GM23338 (cell line): Measurements from ENCODE around the gene HNRNPL. TPM values are rescaled to one million over a fixed set of nuclear protein-coding genes. Genes with fewer than 3 reads are reported as not detected.

ENCODE experiments used
- ATAC-seq: fragments of 200-7000 bp; cut with Tn5 transposase; 3 replicates; pipeline ENCODE4 v1.9.1; 2020
- DNase-seq: peaks from one replicate; pipeline ENCODE4 v3.0.0-alpha.2; 2015; ENCODE audit warnings: low spot score
- H2AFZ ChIP-seq: fragments of 200-600 bp; sonication (generic); 2 replicates; pipeline ENCODE4 v1.8.0; 2016; ENCODE audit warnings: antibody characterized with exemption, mild to moderate bottlenecking, moderate library complexity
- H3F3A ChIP-seq: fragments of 200-600 bp; sonication (generic); replicated peaks from 2 replicates; pipeline ENCODE4 v1.8.0; 2017; ENCODE audit warnings: antibody characterized with exemption, mixed run types, low read depth
- H3K27ac ChIP-seq: fragments of 200-600 bp; sonication (generic); 2 replicates; pipeline ENCODE4 v1.6.1; 2016; ENCODE audit warnings: low read depth
- H3K27me3 ChIP-seq: fragments of 200-600 bp; sonication (generic); 2 replicates; pipeline ENCODE4 v1.8.0; 2016; ENCODE audit warnings: mild to moderate bottlenecking, mixed run types, moderate library complexity; ENCODE audit not compliant: insufficient read depth
- H3K36me3 ChIP-seq: fragments of 200-600 bp; sonication (generic); 2 replicates; pipeline ENCODE4 v1.8.0; 2016; ENCODE audit warnings: mild to moderate bottlenecking; ENCODE audit not compliant: insufficient read depth
- H3K4me1 ChIP-seq: fragments of 200-600 bp; sonication (generic); 2 replicates; pipeline ENCODE4 v1.8.0; 2016; ENCODE audit warnings: mild to moderate bottlenecking, moderate library complexity; ENCODE audit not compliant: insufficient read depth
- H3K4me2 ChIP-seq: fragments of 200-600 bp; sonication (generic); 2 replicates; pipeline ENCODE4 v1.7.1; 2017; ENCODE audit warnings: mixed run types
- H3K4me3 ChIP-seq: fragments of 200-600 bp; sonication (generic); 2 replicates; pipeline ENCODE4 v1.6.1; 2016; ENCODE audit warnings: mixed run types
- H3K79me2 ChIP-seq: fragments of 200-600 bp; sonication (generic); replicated peaks from 2 replicates; pipeline ENCODE4 v1.8.0; 2017; ENCODE audit warnings: mild to moderate bottlenecking; ENCODE audit not compliant: insufficient read depth
- H3K9me2 ChIP-seq: fragments of 200-600 bp; sonication (generic); 2 replicates; pipeline ENCODE4 v1.8.0; 2017; ENCODE audit not compliant: insufficient read depth
- H4K20me1 ChIP-seq: fragments of 200-600 bp; sonication (generic); replicated peaks from 2 replicates; pipeline ENCODE4 v1.8.0; 2017; ENCODE audit warnings: mild to moderate bottlenecking; ENCODE audit not compliant: insufficient read depth
- H3K27ac Mint-ChIP-seq: 2 replicates; pipeline ENCODE4 v1.8.0; 2020; ENCODE audit warnings: inconsistent platforms, mild to moderate bottlenecking, moderate library complexity, mixed read lengths
- H3K27me3 Mint-ChIP-seq: 3 replicates; pipeline ENCODE4 v1.8.0; 2022; ENCODE audit warnings: low read depth, mild to moderate bottlenecking, moderate library complexity, mixed read lengths, inconsistent platforms; ENCODE audit not compliant: insufficient read depth, poor library complexity
- H3K36me3 Mint-ChIP-seq: 3 replicates; pipeline ENCODE4 v1.8.0; 2021; ENCODE audit warnings: low read depth, mild to moderate bottlenecking, inconsistent platforms, moderate library complexity, mixed read lengths
- H3K4me1 Mint-ChIP-seq: 3 replicates; pipeline ENCODE4 v1.8.0; 2020; ENCODE audit warnings: mild to moderate bottlenecking, inconsistent platforms, mixed read lengths
- H3K4me3 Mint-ChIP-seq: 3 replicates; pipeline ENCODE4 v1.8.0; 2021; ENCODE audit warnings: moderate library complexity, mild to moderate bottlenecking, inconsistent platforms, mixed read lengths
- H3K9me3 Mint-ChIP-seq: 3 replicates; pipeline ENCODE4 v1.8.0; 2020; ENCODE audit warnings: moderate library complexity, mild to moderate bottlenecking, inconsistent platforms, mixed read lengths
- ETS1 ChIP-seq: IDR thresholded peaks from 2 replicates; pipeline ENCODE4 v1.6.1; 2016; ENCODE audit warnings: antibody characterized with exemption
- EZH2phosphoT487 ChIP-seq: fragments of 200-600 bp; sonication (generic); IDR thresholded peaks from one replicate; pipeline ENCODE4 v1.8.1; 2018; ENCODE audit warnings: antibody characterized with exemption; ENCODE audit not compliant: unreplicated experiment
- POLR2AphosphoS5 ChIP-seq: IDR thresholded peaks from 2 replicates; pipeline ENCODE4 v1.6.1; 2016; ENCODE audit warnings: antibody characterized with exemption, low read depth
- ZNF114 ChIP-seq: fragments of 250-450 bp; sonication (Bioruptor Pico); IDR thresholded peaks from 2 replicates; pipeline ENCODE4 v1.5.0; 2020; ENCODE audit warnings: mild to moderate bottlenecking, moderate library complexity
- ZNF462 ChIP-seq: fragments of 250-450 bp; sonication (Bioruptor Pico); IDR thresholded peaks from 2 replicates; pipeline ENCODE4 v1.5.0; 2020; ENCODE audit warnings: mild to moderate bottlenecking, moderate library complexity
- polyA plus RNA-seq: library from polyadenylated mRNA; unstranded; fragments of >200 nt; fragmentation: Nextera tagmentation; extraction: Ambion mirVana; gene quantifications from 2 replicates; pipeline ENCODE4 v1.2.1, GENCODE V29; 2016
- total RNA-seq: library from RNA; depleted of rRNA; stranded (reverse); fragments of >200 nt; shearing (Covaris generic); gene quantifications from 2 replicates; pipeline ENCODE4 v1.2.3, GENCODE V29; 2014

Gene HNRNPL
- total and polyA plus RNA-seq, 2 experiments from 2014 or later = 580 to 664 TPM

GRCh38 chr19:38845374-38846024, 4.3 kb downstream of the HNRNPL start (continued):
- no peak for TF ChIP-seq ZNF462 (CRISPR knock-in tag)
- TF ChIP-seq ZNF114 (CRISPR knock-in tag) = no peak
- TF ChIP-seq POLR2AphosphoS5 = no peak
- no peak for TF ChIP-seq EZH2phosphoT487

GRCh38 chr19:38844093-38844686, 5.6 kb downstream of the HNRNPL start:
- H3K36me3 ChIP-seq = peaks cover 86% of the 10 kb centered on the region
- DNase-seq (no peak), ATAC-seq (no peak)
- H4K20me1 ChIP-seq = peaks cover 67% of the 10 kb centered on the region
- no peaks in the 10 kb centered on the region for H3K27me3 ChIP-seq
- no peak overlapping the region for H3K4me3 ChIP-seq
- H3K79me2 ChIP-seq = peaks cover 82% of the 10 kb centered on the region
- Mint-ChIP-seq H3K27ac (peak overlapping the region; percentile 58; the same call in 1 of the 2 replicates), H3K4me3 (peak overlapping the region; percentile 36; the same call in 1 of the 3 replicates), H3K36me3 (peaks cover 100% of the 10 kb centered on the region), H3K9me3 (peaks cover 2% of the 10 kb centered on the region; the same call in 1 of the 3 replicates), H3K27me3 (peaks cover 26% of the 10 kb centered on the region), H3K4me1 (peaks cover 26% of the 10 kb centered on the region)
- H3K27ac ChIP-seq = 0 out of 2 replicates have a peak overlapping the region, but pooled peaks have one; percentile 39
- no peak overlapping the region for H3K4me2 ChIP-seq
- peaks cover 76% of the 10 kb centered on the region for H3F3A ChIP-seq
- H2AFZ ChIP-seq = no peak overlapping the region
- TF ChIP-seq ZNF462 (CRISPR knock-in tag) = no peak
- no peak for TF ChIP-seq ETS1
- peaks cover 7% of the 10 kb centered on the region; the same call in 1 of the 2 replicates for H3K4me1 ChIP-seq
- no peaks in the 10 kb centered on the region for H3K9me2 ChIP-seq
